ENCODE measurements around the gene THRA.
"Not testable (repeated sequence)": the region's sequence is repeated elsewhere in the genome, so short reads cannot be mapped to it uniquely, and the experiment has no call there.

Gene THRA

DNA sequence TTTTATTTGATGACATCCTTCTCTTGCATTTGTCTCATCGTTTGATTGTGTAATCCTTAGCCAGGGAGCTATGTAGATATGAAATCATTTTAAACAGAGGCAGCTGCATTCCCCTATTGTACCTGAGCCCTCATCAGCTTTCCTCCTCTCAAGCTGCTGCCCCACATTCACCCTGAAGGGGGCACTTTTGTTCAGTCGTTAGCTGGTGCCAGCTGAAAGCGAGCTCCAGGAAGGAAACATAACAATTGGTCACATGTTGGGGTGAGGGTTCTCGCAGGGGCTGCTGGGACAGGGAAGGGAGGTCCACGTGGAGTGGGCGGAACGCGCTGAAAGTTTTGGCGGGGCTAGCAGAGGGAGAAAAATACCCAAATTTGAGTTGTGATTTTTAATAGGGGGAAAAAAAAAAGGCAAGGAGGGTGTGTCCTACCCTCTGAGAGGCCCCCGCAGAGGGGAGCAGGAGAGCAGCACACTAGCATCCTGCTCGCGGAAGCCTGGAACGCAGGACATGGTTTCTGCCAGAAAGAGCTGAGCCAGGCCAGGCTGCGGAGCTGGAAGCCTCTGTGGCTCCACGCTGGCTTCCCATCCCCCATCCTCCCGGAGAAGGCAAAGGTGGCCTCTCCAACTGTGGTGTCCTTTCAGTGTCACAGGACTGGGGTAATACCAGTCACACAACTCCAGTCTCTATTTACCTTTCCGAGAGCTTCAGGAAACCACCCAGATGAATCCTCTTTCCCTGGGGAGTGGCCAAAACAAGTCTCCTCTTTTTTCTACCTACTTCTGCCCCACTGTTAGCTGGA, 50.5 kb downstream of the THRA start:
- DNase-seq: peak; percentile 97

DNA sequence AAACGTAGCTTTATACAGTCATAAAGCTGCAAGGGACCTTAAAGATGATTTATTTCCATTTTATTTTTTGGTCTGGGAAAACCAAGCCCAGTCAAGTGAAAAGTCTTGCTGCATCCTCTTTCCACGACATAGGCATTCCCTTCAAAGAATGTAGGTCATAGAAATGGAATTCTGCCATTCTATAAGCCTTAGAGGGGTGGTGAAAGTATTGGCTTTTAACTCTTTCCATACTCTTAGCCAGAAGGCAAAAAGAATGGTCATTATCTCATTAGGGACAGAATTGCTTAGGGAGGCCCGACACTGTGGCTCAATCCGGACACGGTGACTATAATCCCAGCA, 51.1 kb downstream of the THRA start:
- peak; percentile 80 for DNase-seq

DNA sequence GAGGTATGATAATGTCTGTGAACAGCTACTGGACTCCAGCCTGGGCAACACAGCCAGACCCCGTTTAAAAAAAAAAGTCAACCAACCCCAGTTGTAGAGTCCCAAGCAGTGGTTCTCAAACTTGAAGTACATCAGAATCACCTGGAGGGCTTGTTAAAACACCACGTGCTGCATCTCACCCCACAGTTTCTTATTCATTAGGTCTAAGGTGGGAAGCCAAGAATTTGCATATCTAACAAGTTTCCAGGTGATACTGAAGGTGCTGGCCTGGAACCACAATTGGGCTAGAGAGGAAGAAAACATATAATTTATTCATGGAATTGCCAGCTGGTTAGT, 52.3 kb downstream of the THRA start:
- DNase-seq: no peak

DNA sequence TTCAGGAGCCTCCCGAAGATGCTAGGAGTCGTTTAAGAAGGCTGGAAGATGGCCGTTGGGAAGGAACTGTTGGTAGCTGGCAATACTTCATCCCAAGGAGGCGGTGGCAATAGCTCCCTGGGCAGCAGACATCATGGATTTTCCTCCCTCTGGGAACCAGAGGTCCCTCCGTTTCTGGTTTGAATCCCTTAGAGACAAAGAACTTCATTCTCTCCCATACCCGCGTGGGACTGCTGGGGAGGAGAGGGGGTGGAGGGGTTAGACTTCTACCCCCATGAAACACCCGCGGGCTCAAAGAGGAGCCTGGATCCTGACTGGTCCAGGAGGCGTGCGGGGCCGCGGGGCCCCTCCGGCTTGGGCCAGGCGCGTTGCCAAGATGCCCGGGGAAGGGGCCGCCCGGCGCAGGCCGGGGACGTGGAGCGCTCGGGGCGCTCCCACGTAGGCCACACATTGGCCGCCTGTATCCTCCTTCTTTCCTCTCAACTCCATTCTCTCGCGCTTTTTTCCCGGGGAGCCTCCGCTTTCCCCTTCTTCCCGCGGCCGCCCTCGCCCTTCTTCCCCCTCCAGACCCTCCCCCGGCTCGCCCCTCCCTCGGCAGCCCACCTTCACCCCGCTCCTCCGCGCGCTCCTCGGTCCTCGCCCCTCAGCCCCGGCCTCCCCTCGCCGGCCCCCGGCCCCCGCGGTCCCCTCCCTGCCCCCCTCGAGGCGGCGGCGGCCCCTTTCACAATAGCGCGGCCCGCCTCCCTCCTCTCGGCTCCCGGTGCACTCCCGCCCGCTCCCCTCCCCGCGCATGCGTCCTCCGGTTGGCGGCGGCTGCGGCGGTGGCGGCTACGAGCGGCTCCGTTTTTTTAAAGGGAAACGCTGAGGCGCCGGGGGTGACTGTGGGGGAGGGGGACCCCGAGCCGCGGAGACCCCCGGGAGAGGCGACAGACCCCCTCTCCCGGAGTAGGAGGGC, 58.7 kb downstream of the THRA start, which contains the start of gene MSL1:
TSS of gene MSL1 (plus strand) at position 791 of the 955 bp plus-strand sequence. CDS start 642 bp downstream, outside the sequence.
- DNase-seq: peak; percentile 88

DNA sequence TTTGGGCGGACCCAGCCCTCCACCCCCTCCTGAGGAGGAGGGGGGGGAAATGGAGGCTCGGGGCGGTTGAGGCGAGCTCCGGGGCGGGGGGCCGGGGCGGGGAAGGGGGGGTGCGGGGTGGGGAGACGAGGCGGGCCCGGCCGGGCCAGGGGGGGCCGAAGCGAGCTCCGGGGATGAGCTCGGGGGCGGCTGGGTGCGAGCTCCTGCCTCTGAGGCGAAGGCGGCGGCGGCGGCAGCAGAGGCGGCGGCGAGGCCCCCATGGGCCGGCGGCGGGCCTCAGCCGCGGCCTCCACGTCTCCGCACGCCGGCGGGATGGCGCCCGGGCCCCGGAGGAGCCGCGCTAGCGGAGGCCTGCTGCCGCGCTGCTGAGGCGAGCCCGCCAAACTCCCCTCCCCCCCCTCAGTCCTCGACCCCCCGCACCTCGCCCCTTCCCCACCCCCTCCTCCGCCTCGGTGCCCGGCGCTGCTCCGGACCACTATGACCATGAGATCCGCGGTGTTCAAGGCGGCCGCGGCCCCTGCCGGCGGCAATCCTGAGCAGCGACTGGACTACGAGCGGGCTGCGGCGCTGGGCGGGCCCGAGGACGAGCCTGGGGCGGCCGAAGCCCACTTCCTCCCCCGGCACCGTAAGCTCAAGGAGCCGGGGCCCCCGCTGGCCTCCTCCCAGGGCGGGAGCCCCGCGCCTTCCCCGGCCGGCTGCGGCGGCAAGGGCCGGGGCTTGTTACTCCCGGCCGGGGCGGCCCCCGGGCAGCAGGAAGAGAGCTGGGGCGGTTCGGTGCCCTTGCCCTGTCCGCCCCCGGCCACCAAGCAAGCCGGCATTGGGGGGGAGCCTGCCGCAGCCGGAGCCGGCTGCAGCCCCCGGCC, 59.6 kb downstream of the THRA start:
- DNase-seq: peak; percentile 44

DNA sequence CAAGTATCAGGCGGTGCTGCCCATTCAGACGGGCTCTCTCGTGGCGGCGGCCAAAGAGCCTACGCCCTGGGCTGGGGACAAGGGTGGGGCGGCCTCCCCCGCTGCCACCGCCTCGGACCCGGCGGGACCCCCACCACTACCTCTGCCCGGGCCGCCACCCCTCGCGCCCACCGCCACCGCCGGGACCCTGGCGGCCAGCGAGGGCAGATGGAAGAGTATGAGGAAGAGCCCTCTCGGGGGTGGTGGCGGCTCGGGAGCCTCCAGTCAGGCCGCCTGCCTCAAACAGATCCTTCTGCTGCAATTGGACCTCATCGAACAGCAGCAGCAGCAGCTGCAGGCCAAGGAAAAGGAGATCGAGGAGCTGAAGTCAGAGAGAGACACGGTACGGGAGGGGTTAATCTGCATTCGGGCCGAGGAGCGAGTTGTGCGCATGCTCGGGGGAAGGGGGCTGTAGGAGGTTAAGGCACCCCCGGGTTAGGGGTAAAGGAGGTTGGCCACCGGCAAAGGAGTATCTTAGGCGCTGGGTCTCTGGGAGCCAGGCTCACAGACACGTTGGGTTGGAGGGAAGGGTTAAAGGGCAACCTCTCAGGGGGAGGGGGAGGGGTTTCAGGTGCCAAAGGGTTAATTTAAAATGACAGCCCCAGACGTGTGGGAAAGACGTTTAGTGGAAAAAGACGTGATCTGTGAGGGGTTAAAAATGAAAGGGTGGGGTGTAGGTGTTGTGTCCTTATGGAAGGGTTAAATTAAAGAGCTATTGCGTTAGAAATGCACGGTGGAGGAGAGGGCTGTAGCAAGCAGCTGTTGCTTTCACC, 60.4 kb downstream of the THRA start:
- peak; percentile 51 for DNase-seq

DNA sequence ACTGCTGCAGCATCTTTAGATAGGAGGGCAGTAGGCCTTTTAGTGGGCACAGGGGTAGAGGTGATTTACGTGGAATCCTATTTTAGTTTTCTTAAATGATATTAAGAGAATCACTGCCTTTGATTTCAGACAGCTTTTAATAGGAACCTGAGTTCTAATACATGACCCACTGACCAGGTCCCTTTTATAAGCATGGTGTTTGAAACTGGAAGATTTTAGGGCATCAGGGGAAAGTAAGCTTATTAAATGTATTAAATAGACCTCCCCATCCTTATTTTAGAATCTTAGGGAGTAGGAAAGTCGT, 61.0 kb downstream of the THRA start:
- DNase-seq: no peak

DNA sequence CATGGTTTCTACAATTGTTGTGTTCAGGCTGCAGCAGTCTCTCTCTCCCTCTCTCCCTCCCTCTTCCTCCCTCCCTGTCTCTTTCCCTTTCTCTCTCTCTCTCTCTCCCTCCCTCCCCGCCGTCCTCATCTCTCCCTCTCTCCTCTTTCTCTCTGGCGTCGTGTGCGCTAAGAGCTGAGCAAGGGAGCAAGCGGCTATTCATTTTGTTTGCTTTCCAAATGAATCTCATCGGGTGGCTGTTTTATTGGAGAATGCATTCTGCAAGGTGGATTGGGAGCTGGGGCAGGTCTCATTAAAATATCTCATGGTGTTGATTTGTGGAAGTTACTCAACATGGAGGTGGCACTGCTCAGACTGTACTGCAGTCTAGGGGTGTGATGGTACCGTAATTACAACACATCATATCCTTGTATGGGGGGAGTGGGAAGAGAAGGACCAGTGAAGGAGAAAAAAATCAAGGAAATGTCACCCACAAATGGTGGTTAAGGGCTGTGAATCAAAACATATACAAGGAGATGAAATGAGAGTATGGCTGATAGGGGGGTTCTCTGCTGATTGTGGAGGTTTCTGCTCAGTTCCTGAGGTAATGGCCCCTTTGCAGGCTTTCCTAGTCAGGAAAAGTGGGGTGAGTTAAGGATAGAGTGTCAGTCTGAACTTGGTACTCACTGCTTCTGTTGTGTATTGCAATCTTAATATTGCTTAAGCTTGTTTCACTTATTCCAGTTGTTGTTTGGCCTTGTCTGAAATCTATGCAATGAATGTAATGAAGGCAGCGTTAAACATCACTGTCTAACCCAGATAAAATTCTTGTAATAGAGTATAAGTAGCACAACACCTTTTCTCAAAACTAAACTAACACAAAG, 61.7 kb downstream of the THRA start:
- DNase-seq: no peak

DNA sequence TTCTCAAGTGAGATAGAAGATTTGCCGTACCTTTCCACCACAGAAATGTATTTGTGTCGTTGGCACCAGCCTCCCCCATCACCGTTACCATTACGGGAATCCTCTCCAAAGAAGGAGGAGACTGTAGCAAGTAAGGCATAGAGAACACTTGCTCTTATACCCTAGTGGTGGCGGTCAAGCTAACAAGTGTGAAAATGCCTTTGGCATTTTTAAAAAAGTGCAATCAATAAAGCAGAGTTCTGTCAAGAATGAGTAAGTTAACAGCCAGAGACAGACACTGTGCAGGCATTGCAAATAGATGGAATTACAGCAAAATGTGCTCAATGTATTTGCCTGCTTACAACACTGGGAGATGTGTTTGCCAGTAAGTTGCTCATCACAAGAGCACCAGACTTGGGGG, 66.7 kb downstream of the THRA start:
- no peak for DNase-seq

DNA sequence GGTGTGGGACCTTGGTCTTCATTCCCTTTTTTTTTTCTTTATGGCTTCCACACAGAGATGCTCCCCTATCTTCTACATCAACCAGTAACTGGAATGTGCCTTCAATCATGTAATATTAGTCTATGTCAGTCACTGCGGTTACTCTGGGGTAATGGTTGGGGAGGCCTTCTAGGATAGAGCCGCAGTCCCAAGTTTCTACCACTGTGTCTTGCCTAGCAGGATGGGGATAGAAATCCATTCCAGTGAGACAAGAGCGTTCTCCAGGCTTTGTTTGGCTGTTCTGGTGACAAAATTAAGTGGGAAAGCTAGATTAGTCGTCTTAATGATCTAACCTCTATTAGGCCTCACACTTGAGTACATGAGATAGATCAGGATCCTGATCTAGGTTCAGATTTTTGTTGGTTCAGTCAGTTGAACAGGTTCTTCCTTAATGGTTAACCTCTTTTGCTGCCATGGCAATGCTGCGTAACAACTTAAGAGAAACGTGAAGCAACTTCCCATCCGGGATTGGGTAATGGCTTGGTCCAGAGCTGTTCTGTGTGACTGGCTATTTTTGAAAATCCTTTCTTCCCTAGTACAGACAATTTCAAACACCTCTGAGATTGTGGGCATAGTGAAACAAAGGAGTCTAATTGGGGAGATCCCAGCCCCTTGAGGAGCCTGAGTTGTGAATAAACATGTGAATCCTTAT, 67.7 kb downstream of the THRA start:
- no peak for DNase-seq

DNA sequence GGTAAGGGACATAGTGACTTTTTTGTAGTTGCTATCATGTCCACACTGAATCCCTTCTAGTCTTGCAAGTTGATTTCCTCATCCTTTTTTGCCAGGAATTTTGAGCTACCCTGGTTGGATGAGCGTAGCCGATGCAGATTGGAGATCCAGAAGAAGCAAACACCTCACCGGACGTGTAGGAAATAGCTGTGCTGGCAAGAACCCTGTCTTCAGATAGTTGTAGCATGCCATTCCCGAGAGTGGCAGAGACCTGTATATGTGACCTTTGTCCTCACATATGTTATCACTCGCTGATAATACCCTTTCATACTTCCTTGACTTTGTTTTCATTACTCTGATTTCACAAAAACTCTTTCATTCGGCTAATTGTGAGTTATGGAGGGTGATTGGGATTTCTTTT, 71.4 kb downstream of the THRA start:
- no peak for DNase-seq

DNA sequence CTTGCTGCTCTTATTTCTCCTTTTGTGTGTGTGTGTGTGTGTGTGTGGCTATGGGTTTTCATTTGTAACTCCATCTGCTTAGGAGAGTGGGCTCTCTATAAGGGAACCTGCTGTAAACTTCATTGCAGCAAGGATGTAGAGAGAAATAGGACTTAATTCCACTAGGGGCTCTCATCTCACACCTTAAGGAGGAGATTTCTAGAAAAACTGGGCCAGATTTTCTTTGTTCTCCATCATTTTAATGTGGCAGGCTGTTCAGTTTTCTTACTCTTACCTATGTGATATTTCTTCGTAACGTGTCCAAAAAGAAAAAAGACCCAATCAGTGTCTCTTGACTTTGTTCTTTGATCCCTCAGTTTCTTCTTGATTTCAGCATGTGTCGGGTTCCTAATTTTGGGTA, 73.1 kb downstream of the THRA start:
- no peak for DNase-seq

DNA sequence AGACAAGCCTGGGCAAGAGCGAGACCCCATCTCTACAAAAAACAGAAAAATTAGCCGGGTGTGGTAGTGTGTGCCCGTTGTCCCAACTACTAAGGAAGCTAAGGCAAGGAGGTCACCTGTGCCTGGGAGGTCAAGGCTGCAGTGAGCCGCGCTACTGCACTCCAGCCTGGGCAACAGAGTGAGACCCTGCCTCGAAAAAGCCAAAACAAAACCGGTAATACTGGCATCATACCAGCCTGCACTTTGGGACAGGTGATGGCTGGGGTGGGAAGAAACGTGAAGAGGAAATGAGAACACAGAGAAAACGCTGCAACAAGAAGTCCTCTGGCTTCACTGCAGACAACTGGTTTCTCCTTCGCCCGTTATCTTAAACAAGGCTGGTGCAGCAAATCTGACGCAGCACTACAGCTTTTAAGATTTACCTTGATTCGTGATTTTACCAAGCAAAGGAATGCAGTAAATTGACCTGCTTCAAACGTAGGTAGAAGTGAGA, 76.8 kb downstream of the THRA start:
- DNase-seq: no peak

DNA sequence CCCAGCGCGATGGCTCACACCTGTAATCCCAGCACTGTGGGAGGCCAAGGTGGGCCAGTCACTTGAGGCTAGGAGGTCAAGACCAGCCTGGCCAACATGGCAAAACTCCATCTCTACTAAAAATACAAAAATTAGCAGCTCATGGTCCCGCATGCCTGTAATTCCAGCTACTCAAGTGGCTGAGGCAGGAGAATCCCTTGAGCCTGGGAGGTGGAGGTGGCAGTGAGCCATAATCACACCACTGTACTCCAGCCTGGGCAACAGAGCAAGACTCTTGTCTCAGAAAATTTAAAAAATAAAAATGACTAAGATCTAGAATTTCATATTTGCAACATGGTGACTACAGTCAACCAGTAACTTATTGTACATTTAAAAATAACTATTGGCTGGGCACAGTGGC, 80.4 kb downstream of the THRA start:
- not testable (repeated sequence) for DNase-seq
